Ascending aorta (tissue), 2 donors: ENCODE measurements around the gene INO80. TPM values are rescaled to one million over a fixed set of nuclear protein-coding genes. Genes with fewer than 3 reads are reported as not detected.
A peak's percentile ranks its signal among the peaks of the same experiment; 100 is the strongest.

Experiments
- DNase-seq, 2 donors: peaks; one replicate each; pipeline ENCODE4 v3.0.0-alpha.2; 2019; ENCODE audit warnings: low spot score in 2 of 2
- H3K27ac ChIP-seq, 2 donors: fragments of 200-600 bp; sonication (generic); one replicate each; pipeline ENCODE4 v1.5.1; 2016 to 2017; ENCODE audit warnings: mild to moderate bottlenecking in 1 of 2
- H3K27me3 ChIP-seq: fragments of 200-600 bp; sonication (generic); one replicate; pipeline ENCODE4 v1.5.1; 2017
- H3K36me3 ChIP-seq, 2 donors: fragments of 200-600 bp; sonication (generic); one replicate each; pipeline ENCODE4 v1.5.1; 2016
- H3K4me1 ChIP-seq, 2 donors: fragments of 200-600 bp; sonication (generic); one replicate each; pipeline ENCODE4 v1.5.1; 2016 to 2017; ENCODE audit warnings: mild to moderate bottlenecking in 1 of 2
- H3K4me3 ChIP-seq, 2 donors: fragments of 200-600 bp; sonication (generic); one replicate each; pipeline ENCODE4 v1.5.1; 2016 to 2017; ENCODE audit warnings: mild to moderate bottlenecking in 1 of 2
- H3K9me3 ChIP-seq, 2 donors: fragments of 200-600 bp; sonication (generic); one replicate each; pipeline ENCODE4 v1.5.1; 2016
- intact Hi-C: fragments of 100-400 bp; cut with DNase I; formaldehyde crosslinking; loops from one replicate; pipeline ENCODE4 v1.15.1; 2023
- total RNA-seq: library from RNA; depleted of rRNA; stranded (reverse); fragments of >200 nt; gene quantifications from one replicate; pipeline ENCODE4 v1.1.0, GENCODE V29; 2016
- TF ChIP-seq, protein P1 (sequence below), 3 experiments: fragments of 200-600 bp in 2 of 3; fragments of 450-650 bp in 1 of 3; sonication (generic) in 2 of 3; IDR thresholded peaks; one replicate each; pipeline ENCODE4 v1.5.1; 2016 to 2019; ENCODE audit warnings: antibody characterized with exemption in 3 of 3, mild to moderate bottlenecking in 1 of 3, moderate library complexity in 1 of 3

Gene INO80
- 57.8 TPM for total RNA-seq

- TF ChIP-seq, protein P1, sequence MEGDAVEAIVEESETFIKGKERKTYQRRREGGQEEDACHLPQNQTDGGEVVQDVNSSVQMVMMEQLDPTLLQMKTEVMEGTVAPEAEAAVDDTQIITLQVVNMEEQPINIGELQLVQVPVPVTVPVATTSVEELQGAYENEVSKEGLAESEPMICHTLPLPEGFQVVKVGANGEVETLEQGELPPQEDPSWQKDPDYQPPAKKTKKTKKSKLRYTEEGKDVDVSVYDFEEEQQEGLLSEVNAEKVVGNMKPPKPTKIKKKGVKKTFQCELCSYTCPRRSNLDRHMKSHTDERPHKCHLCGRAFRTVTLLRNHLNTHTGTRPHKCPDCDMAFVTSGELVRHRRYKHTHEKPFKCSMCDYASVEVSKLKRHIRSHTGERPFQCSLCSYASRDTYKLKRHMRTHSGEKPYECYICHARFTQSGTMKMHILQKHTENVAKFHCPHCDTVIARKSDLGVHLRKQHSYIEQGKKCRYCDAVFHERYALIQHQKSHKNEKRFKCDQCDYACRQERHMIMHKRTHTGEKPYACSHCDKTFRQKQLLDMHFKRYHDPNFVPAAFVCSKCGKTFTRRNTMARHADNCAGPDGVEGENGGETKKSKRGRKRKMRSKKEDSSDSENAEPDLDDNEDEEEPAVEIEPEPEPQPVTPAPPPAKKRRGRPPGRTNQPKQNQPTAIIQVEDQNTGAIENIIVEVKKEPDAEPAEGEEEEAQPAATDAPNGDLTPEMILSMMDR (IDR thresholded peaks at IDR 0.05) = no peak
- H3K27ac ChIP-seq = peak within 1 kb of the TSS; percentile 97 to 98
- no peaks in the 10 kb centered on the region for H3K36me3 ChIP-seq
- intact Hi-C loops = loop anchor here (1.0 to 10.0 kb wide), 10 partner anchors 115 to 1009 kb away; partner anchors contain the start of genes BMF, CHP1, KNL1 and NUSAP1
- H3K9me3 ChIP-seq = no peaks in the 10 kb centered on the region
- H3K27me3 ChIP-seq = no peaks in the 10 kb centered on the region
- H3K4me3 ChIP-seq = peak within 1 kb of the TSS; percentile 83 to 85
- peaks cover 0 to 11% of the 10 kb centered on the region in 2 donors for H3K4me1 ChIP-seq
- peak; percentile 85 to 98 for DNase-seq
Measured at GRCh38 chr15:41116116-41116961, at the start of gene INO80. TSS of gene INO80 (minus strand) at chr15:41116280. CDS start at chr15:41096310, 19,970 bp downstream.

- intact Hi-C loops = no loop called here
- DNase-seq = no peak
- TF ChIP-seq, protein P1 (IDR thresholded peaks at IDR 0.05) = no peak
Measured at GRCh38 chr15:41161736-41162135, 45.7 kb upstream of the INO80 start.

GRCh38 chr15:41161336-41161735 is 45.3 kb upstream of the INO80 start:
- Histone ChIP-seq H3K4me1 (no peaks in the 10 kb centered on the region), H3K27me3 (no peaks in the 10 kb centered on the region), H3K36me3 (no peaks in the 10 kb centered on the region), H3K4me3 (no peak overlapping the region), H3K27ac (no peak overlapping the region), H3K9me3 (no peaks in the 10 kb centered on the region)
- intact Hi-C loops = no loop called here
- TF ChIP-seq, protein P1 (IDR thresholded peaks at IDR 0.05) = no peak
- DNase-seq = no peak

More at GRCh38 chr15:41161736-41162135, 45.7 kb upstream of the INO80 start:
- Histone ChIP-seq H3K36me3 (no peaks in the 10 kb centered on the region), H3K27ac (no peak overlapping the region), H3K4me3 (no peak overlapping the region), H3K4me1 (no peaks in the 10 kb centered on the region), H3K9me3 (no peaks in the 10 kb centered on the region), H3K27me3 (no peaks in the 10 kb centered on the region)

GRCh38 chr15:41160639-41161315 is 44.7 kb upstream of the INO80 start:
- Histone ChIP-seq H3K27ac (no peak overlapping the region), H3K27me3 (no peaks in the 10 kb centered on the region), H3K36me3 (no peaks in the 10 kb centered on the region), H3K9me3 (no peaks in the 10 kb centered on the region), H3K4me3 (no peak overlapping the region), H3K4me1 (no peaks in the 10 kb centered on the region)
- intact Hi-C loops = no loop called here
- TF ChIP-seq, protein P1 (IDR thresholded peaks at IDR 0.05) = no peak
- DNase-seq = no peak

GRCh38 chr15:41154412-41154811 is 38.3 kb upstream of the INO80 start:
- Histone ChIP-seq H3K4me1 (no peaks in the 10 kb centered on the region), H3K27ac (no peak overlapping the region), H3K4me3 (no peak overlapping the region), H3K36me3 (no peaks in the 10 kb centered on the region), H3K9me3 (no peaks in the 10 kb centered on the region), H3K27me3 (no peaks in the 10 kb centered on the region)
- TF ChIP-seq, protein P1 (IDR thresholded peaks at IDR 0.05) = no peak
- intact Hi-C loops = no loop called here
- no peak for DNase-seq
